ENCODE data around the gene PHF21A.

The PHF21A gene

DNA sequence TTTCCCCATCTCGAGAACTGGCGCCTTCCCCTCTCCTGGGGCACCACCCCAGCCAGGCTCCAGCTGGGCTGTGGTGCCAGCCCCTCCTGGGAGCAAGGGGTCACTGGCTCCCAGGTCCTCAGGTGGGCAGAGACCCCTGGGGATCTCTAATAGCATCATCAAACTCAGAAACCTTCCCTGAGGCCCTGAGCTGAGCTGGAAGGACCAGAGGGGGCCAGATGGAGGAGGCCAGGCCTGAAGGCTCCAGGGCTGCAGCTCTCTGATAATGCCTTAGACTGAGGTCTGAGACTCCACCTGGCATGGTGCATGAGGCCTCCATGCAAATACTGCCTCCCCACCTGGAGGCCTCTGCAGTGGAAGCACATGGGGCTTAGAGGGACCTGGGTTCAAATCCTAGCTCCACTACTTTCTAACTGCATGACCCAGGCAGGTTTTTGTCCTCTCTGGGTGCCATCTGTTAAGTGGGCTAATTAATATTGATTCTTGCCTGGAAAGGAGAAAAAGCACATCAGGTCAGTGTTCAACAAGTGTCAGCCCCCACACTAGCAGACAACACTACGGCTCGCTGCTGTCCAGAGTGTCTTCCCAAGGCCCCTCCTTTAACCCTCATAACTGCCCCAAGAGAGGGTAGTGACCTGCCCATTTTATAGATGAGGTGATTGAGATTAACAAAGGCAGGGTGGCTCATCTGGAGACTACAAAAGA, 234.3 kb downstream of the PHF21A start:
- Histone ChIP-seq H3K4me2 (ENCODE audit: low read length) (no peak overlapping the region), H2AFZ (no peak overlapping the region), H3K36me3 (ENCODE audit: control insufficient read depth, insufficient read depth, low read length) (no peaks in the 10 kb centered on the region), H3K4me3 (ENCODE audit: low read depth, low read length) (no peak overlapping the region), H3K4me1 (no peaks in the 10 kb centered on the region), H3K27ac (no peak overlapping the region), H3K9ac (no peak overlapping the region), H3K27me3 (ENCODE audit: control insufficient read depth, insufficient read depth, low read length) (no peaks in the 10 kb centered on the region), H3K9me3 (ENCODE audit: control insufficient read depth, low read length) (no peaks in the 10 kb centered on the region), H3K79me2 (peaks cover 5% of the 10 kb centered on the region)
- TF ChIP-seq, protein P1, sequence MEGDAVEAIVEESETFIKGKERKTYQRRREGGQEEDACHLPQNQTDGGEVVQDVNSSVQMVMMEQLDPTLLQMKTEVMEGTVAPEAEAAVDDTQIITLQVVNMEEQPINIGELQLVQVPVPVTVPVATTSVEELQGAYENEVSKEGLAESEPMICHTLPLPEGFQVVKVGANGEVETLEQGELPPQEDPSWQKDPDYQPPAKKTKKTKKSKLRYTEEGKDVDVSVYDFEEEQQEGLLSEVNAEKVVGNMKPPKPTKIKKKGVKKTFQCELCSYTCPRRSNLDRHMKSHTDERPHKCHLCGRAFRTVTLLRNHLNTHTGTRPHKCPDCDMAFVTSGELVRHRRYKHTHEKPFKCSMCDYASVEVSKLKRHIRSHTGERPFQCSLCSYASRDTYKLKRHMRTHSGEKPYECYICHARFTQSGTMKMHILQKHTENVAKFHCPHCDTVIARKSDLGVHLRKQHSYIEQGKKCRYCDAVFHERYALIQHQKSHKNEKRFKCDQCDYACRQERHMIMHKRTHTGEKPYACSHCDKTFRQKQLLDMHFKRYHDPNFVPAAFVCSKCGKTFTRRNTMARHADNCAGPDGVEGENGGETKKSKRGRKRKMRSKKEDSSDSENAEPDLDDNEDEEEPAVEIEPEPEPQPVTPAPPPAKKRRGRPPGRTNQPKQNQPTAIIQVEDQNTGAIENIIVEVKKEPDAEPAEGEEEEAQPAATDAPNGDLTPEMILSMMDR (IDR thresholded peaks at IDR 0.05) = no peak

DNA sequence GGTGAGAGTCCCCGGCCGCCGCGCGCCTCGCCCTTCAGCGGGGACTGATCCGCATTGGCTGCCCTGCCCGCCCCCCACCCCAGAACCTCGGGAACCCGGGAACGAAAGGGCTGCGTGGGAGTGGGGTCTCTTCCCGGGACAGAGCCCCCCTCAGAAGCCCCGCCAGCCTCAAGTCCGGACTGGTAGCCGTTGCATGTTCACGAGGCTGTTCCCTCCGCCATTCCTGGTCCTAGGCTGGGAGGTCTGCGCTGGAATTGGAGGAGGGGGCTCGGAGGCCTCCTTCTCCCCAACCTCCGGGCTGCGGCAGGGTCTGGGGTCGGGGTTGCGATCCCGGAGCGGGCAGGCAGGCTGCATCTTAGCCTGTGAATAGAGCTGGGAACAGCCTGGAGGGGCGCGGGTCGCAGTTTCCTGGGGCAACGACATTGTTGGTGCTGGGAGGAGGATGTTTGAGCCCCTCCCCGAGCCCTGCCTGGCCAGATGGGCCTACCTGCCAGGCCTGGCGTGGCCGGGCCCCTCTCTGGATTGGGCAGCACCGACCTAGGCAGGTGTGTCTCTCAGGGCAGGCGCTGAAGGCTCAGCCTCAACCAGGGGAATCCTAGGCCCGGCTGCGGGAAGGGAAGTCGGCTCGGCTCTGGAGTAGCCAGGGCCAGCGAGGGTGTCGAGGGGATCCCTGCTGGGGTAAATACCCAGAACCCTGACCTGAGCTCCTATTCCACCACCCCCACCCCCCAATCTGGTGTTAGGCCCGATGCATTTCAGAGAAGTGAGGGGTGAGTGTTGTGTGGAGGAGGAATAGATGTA, 235.1 kb downstream of the PHF21A start:
- Histone ChIP-seq H2AFZ (peak overlapping the region; percentile 66), H3K79me2 (peaks cover 5% of the 10 kb centered on the region), H3K4me3 (ENCODE audit: low read depth, low read length) (no peak overlapping the region), H3K4me1 (no peaks in the 10 kb centered on the region), H3K27ac (peak overlapping the region; percentile 44), H3K9me3 (ENCODE audit: control insufficient read depth, low read length) (no peaks in the 10 kb centered on the region), H3K36me3 (ENCODE audit: control insufficient read depth, insufficient read depth, low read length) (no peaks in the 10 kb centered on the region), H3K4me2 (ENCODE audit: low read length) (peak overlapping the region; percentile 55), H3K27me3 (ENCODE audit: control insufficient read depth, insufficient read depth, low read length) (no peaks in the 10 kb centered on the region), H3K9ac (peak overlapping the region; percentile 61)
- TF ChIP-seq, protein P1 (IDR thresholded peaks at IDR 0.05) = no peak

DNA sequence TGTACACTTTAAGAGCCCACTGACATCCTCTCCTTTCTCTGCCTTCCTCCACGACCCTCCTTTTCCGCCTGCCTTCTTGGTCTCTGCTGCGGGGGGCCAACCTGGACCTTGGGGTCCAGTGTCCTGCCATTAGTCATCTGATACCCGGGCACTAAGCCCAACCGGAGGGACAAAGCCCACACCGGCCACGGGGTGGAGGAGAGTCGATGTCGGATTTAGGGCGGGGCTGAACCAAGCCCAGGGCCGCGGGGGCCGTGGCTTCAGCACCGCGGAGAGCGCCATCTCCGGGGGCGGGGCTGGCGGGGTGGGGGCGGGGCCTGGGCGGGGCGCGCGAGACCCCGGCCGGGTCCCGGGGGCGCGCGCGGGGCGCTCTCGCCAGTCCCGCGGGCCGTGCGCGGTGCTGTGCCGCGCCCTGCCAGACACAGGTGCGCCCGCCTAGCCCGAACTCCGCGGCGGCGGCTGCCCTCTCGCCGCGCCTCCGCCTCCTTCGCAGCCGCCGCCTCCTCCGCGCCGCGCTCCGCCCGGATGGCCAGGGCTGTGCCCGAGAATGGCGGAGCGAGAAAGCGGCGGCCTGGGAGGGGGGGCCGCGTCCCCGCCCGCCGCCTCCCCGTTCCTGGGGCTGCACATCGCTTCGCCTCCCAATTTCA, 235.9 kb downstream of the PHF21A start, which contains the start of gene MAPK8IP1:
TSS of gene MAPK8IP1 (plus strand) at position 378 of the 647 bp plus-strand sequence. CDS start at position 548, 170 bp downstream.
- Histone ChIP-seq H3K27me3 (ENCODE audit: control insufficient read depth, insufficient read depth, low read length) (no peaks in the 10 kb centered on the region), H3K36me3 (ENCODE audit: control insufficient read depth, insufficient read depth, low read length) (no peaks in the 10 kb centered on the region), H3K4me3 (ENCODE audit: low read depth, low read length) (no peak within 1 kb of the TSS), H3K9me3 (ENCODE audit: control insufficient read depth, low read length) (no peaks in the 10 kb centered on the region), H3K4me1 (no peaks in the 10 kb centered on the region), H3K9ac (peak within 1 kb of the TSS; percentile 61), H2AFZ (peak within 1 kb of the TSS; percentile 66), H3K4me2 (ENCODE audit: low read length) (peak within 1 kb of the TSS; percentile 55), H3K79me2 (peaks cover 5% of the 10 kb centered on the region), H3K27ac (peak within 1 kb of the TSS; percentile 51)
- TF ChIP-seq, protein P1 (IDR thresholded peaks at IDR 0.05) = no peak

DNA sequence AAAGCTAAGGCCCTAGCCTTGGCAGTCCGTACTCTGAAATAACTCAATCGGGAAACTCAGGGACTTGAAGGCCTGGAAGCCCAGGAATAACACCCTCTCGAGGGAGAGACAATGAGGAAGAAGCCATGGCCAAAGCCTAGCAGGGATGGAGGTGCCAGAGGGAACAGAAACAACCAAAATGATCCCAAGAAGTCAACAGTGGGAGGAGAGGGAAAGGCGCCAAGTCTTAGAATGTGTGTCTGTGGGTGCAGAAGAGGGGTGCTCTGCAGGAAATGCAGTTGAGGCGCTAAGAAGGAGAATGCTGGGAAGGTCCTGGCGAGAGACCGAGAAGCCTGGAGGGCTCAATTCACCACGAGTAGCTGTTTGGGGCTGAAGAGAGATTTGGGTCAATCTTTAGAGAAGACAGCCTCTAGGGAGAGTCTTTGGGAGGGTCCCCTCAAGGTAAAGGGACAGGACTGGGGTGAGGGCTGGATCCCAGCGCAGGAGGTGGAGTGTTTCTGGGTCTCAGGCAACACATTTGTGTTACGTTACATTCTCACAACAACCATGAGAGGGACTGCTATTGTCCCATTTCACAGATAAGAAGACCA, 236.6 kb downstream of the PHF21A start:
- no peak overlapping the region for H3K4me3 ChIP-seq (ENCODE audit: low read depth, low read length)
- H2AFZ ChIP-seq = no peak overlapping the region
- H3K9ac ChIP-seq = no peak overlapping the region
- peaks cover 5% of the 10 kb centered on the region for H3K79me2 ChIP-seq
- H3K9me3 ChIP-seq (ENCODE audit: control insufficient read depth, low read length) = no peaks in the 10 kb centered on the region
- no peak overlapping the region for H3K4me2 ChIP-seq (ENCODE audit: low read length)
- TF ChIP-seq, protein P1 (IDR thresholded peaks at IDR 0.05) = no peak
- no peaks in the 10 kb centered on the region for H3K36me3 ChIP-seq (ENCODE audit: control insufficient read depth, insufficient read depth, low read length)
- H3K27ac ChIP-seq = peak overlapping the region; percentile 51
- H3K27me3 ChIP-seq (ENCODE audit: control insufficient read depth, insufficient read depth, low read length) = no peaks in the 10 kb centered on the region
- no peaks in the 10 kb centered on the region for H3K4me1 ChIP-seq
